Right lobe of liver (tissue), 4 donors: ENCODE data around the gene RRP15.

Source experiments
- POLR2A ChIP-seq: fragments of 450-650 bp; IDR thresholded peaks from one replicate; pipeline ENCODE4 v1.6.1; 2017; ENCODE audit warnings: antibody characterized with exemption, mild to moderate bottlenecking
- TF ChIP-seq, protein P1 (sequence below), 4 donors: fragments of 200-600 bp in 3 of 4; fragments of 450-650 bp in 1 of 4; IDR thresholded peaks; one replicate each; pipeline versions ENCODE4 v1.5.1 to v1.8.0; 2016 to 2022; ENCODE audit warnings: antibody characterized with exemption in 4 of 4, mild to moderate bottlenecking in 2 of 4
- donor health status: DM: no; HTN: no; CAD: no.
- donor health status: DM: no; HTN: no; CAD: no.
- donor health status: DM: no; HTN: yes; CAD: no.

DNA sequence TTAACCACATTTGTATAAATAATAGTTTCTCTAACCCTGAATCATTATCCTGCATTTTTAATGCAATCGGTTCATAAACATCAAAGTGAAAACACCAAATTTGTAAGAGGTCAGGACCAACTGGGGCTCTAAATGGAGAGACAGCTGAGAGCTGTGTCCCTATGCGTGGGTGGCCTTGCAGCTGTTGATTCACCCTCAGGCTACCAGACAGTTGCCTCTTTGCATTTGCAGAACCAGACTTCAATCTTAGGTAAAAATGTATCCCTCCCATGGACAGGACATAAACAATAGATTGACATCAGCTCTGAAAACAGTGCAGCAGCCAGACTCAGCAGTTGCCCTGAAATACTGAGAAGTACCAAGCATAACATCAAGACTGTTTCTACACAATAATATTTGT lies 51.2 kb downstream of the RRP15 start:
- no peak for TF ChIP-seq POLR2A
- TF ChIP-seq, protein P1, sequence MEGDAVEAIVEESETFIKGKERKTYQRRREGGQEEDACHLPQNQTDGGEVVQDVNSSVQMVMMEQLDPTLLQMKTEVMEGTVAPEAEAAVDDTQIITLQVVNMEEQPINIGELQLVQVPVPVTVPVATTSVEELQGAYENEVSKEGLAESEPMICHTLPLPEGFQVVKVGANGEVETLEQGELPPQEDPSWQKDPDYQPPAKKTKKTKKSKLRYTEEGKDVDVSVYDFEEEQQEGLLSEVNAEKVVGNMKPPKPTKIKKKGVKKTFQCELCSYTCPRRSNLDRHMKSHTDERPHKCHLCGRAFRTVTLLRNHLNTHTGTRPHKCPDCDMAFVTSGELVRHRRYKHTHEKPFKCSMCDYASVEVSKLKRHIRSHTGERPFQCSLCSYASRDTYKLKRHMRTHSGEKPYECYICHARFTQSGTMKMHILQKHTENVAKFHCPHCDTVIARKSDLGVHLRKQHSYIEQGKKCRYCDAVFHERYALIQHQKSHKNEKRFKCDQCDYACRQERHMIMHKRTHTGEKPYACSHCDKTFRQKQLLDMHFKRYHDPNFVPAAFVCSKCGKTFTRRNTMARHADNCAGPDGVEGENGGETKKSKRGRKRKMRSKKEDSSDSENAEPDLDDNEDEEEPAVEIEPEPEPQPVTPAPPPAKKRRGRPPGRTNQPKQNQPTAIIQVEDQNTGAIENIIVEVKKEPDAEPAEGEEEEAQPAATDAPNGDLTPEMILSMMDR (IDR thresholded peaks at IDR 0.05): no peak
